Nephron (organoid): Measurements from ENCODE around the gene PLEKHA1.

ENCODE experiments used
- H3K27ac Mint-ChIP-seq, 3 experiments: 2 replicates each; pipeline ENCODE4 v1.8.0; 2020; ENCODE audit warnings: mixed read lengths in 3 of 3, mild to moderate bottlenecking in 2 of 3, moderate library complexity in 1 of 3
- H3K27me3 Mint-ChIP-seq: 2 replicates; pipeline ENCODE4 v1.8.0; 2021; ENCODE audit warnings: low read depth, mild to moderate bottlenecking, moderate library complexity, mixed read lengths
- H3K36me3 Mint-ChIP-seq: 2 replicates; pipeline ENCODE4 v1.8.0; 2020; ENCODE audit warnings: low read depth, mixed read lengths
- H3K4me1 Mint-ChIP-seq: 2 replicates; pipeline ENCODE4 v1.8.0; 2020; ENCODE audit warnings: mixed read lengths
- H3K4me3 Mint-ChIP-seq, 3 experiments: 2 replicates each; pipeline ENCODE4 v1.8.0; 2020; ENCODE audit warnings: mild to moderate bottlenecking in 3 of 3, mixed read lengths in 3 of 3, moderate library complexity in 2 of 3
- H3K9me3 Mint-ChIP-seq: 2 replicates; pipeline ENCODE4 v1.8.0; 2020; ENCODE audit warnings: mixed read lengths
- CTCF ChIP-seq, 3 experiments: fragments of 200-600 bp; sonication (generic); IDR thresholded peaks; one replicate each; pipeline ENCODE4 v1.5.0; 2021; ENCODE audit warnings: antibody characterized with exemption in 3 of 3; ENCODE audit not compliant: unreplicated experiment in 3 of 3

The PLEKHA1 gene

GRCh38 chr10:122413327-122413726 is 38.8 kb downstream of the PLEKHA1 start:
- Mint-ChIP-seq H3K4me1 (peaks cover 3% of the 10 kb centered on the region), H3K9me3 (no peaks in the 10 kb centered on the region), H3K36me3 (peaks cover 53% of the 10 kb centered on the region), H3K27ac (no peak overlapping the region), H3K4me3 (no peak overlapping the region), H3K27me3 (no peaks in the 10 kb centered on the region)
- TF ChIP-seq CTCF (IDR thresholded peaks at IDR 0.05; ENCODE audit: unreplicated experiment in 3 of 3) = no peak

DNA sequence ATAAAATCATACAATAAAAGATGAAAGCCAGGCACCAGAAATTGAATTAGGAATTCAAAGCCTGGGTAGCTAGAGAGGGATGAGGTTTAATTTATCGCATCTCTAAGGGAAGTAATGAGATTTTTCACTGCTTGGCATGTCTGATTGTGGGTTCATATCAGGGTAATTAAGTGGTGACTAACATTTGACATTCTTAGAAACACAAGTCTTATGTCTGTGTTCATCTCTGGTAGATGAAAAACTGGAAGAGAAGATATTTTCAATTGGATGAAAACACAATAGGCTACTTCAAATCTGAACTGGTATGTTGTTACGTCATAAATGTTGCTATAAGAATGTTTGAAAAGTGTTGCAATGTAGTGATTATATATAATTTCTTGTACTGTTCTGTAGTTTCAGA is 43.2 kb downstream of the PLEKHA1 start:
- Mint-ChIP-seq H3K4me3 (no peak overlapping the region), H3K36me3 (peaks cover 42% of the 10 kb centered on the region), H3K9me3 (no peaks in the 10 kb centered on the region), H3K27me3 (no peaks in the 10 kb centered on the region), H3K4me1 (peaks cover 19% of the 10 kb centered on the region), H3K27ac (no peak overlapping the region)
- TF ChIP-seq CTCF (IDR thresholded peaks at IDR 0.05; ENCODE audit: unreplicated experiment in 3 of 3) = no peak

- Mint-ChIP-seq H3K27me3 (no peaks in the 10 kb centered on the region), H3K4me1 (peaks cover 19% of the 10 kb centered on the region), H3K27ac (no peak overlapping the region), H3K36me3 (peaks cover 45% of the 10 kb centered on the region), H3K9me3 (no peaks in the 10 kb centered on the region), H3K4me3 (no peak overlapping the region)
- TF ChIP-seq CTCF (IDR thresholded peaks at IDR 0.05; ENCODE audit: unreplicated experiment in 3 of 3) = no peak
Measured at GRCh38 chr10:122419016-122419415, 44.5 kb downstream of the PLEKHA1 start.

DNA sequence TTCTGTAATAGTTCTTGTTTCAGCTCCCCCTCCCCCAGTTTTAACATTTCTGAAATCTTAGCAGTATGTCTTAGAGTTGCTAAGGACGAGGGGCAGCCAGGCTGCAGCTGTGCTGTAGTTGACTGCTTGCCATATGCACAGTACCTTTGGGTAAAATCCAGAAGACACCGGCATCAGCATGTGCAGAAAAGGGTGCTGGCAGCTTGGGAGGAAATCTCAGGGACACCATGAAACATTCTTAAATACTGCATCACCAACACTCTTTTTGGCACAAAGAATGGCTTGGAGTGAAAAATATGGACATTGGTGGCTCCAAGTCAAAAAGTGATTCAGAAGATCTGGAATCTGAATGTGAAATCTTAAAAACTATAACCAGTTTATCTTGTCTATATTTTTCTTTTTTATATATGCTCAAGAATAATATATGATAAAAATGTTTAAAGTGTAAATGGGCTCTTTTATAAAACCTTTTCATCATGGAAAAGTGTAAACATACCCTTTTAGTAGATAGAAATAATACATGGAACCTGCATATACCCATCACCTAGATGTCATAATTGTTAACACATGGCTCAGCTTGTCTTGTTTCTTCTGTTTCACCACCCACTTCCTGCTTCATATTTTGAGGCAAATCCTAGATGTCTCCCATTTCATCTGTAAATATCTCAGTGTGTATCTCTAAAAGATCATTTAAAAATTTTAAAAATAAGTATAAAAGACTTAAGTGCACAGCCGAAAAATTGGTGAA is 45.5 kb downstream of the PLEKHA1 start:
- H3K4me3 Mint-ChIP-seq = no peak overlapping the region
- H3K4me1 Mint-ChIP-seq = peaks cover 19% of the 10 kb centered on the region
- H3K36me3 Mint-ChIP-seq = peaks cover 42% of the 10 kb centered on the region
- H3K27me3 Mint-ChIP-seq = no peaks in the 10 kb centered on the region
- no peak for TF ChIP-seq CTCF (IDR thresholded peaks at IDR 0.05; ENCODE audit: unreplicated experiment in 3 of 3)
- peak overlapping the region in 1 of 3 experiments; percentile 18 for H3K27ac Mint-ChIP-seq
- no peaks in the 10 kb centered on the region for H3K9me3 Mint-ChIP-seq

DNA sequence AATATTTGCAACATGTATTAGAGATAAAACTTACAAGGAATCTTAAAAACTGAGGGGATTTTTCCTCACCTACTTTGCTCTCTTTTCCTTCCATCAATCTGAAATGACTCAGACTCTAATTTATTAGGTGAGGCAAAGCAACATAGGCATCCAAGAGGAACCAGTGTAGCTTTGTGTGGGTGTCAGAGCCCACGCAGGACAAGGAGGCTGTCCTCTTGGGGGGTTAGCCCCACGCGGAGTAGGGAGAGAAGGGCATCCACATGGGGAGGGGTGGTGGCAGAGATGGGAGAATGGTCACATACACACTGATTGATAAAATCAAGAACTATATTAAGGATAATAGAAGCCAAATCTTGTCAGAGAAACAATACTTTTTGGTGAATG is 46.1 kb downstream of the PLEKHA1 start:
- Mint-ChIP-seq H3K36me3 (peaks cover 40% of the 10 kb centered on the region), H3K27ac (no peak overlapping the region), H3K4me1 (peaks cover 19% of the 10 kb centered on the region), H3K27me3 (no peaks in the 10 kb centered on the region), H3K9me3 (no peaks in the 10 kb centered on the region), H3K4me3 (no peak overlapping the region)
- TF ChIP-seq CTCF (IDR thresholded peaks at IDR 0.05; ENCODE audit: unreplicated experiment in 3 of 3) = no peak

GRCh38 chr10:122421054-122421625 is 46.6 kb downstream of the PLEKHA1 start:
- Mint-ChIP-seq H3K9me3 (no peaks in the 10 kb centered on the region), H3K27me3 (no peaks in the 10 kb centered on the region), H3K36me3 (peaks cover 38% of the 10 kb centered on the region), H3K4me1 (peaks cover 19% of the 10 kb centered on the region), H3K27ac (no peak overlapping the region), H3K4me3 (no peak overlapping the region)
- TF ChIP-seq CTCF (IDR thresholded peaks at IDR 0.05; ENCODE audit: unreplicated experiment in 3 of 3) = no peak
